ENCODE data around the gene NSRP1.
"Not testable (repeated sequence)": the region's sequence is repeated elsewhere in the genome, so short reads cannot be mapped to it uniquely, and the experiment has no call there.

Gene NSRP1

DNA sequence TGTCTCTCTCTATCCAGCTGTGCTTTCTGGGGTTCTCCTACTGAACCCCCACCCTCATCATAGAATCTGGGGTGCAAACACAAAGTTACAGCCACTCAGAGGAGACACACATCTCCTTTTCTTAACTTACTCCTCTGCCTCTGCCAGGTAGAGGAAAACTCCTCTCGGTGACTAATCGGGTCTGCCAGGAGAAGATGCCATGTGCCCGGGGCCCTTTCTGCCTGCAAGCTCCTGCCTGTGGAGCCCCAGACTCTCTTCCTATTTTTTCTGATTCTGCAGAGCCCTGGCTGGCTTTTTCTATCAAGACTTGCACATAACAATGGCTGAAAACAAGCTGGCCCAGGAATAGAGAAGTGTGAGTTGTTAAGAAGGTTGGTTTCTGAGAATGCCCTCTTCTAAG is 108.5 kb downstream of the NSRP1 start:
- DNase-seq, result no peak

- no peak for DNase-seq
These were observed 109.4 kb downstream of the NSRP1 start for GRCh38 chr17:30225919-30226553.

GRCh38 chr17:30226878-30227277 is 110.3 kb downstream of the NSRP1 start:
- no peak for DNase-seq

DNA sequence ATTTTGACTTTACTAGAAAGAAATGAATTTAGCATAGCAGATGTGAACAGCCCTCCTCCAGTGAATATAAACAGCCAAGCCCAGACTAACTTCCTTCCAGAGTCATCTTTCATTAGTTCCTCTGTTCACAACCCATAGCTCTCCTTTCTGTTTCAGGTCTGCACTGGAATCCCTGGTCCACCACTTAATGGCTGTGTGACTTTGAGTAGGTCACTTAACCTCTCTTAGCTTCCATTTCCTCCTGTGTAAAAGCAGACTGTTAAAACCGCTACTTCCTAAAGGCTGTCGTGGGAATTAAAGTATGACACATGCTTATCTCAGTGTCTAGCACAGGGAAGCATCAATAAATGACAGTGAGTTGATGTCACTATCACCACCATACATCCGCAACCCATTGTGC is 111.4 kb downstream of the NSRP1 start:
- DNase-seq, result no peak

DNA sequence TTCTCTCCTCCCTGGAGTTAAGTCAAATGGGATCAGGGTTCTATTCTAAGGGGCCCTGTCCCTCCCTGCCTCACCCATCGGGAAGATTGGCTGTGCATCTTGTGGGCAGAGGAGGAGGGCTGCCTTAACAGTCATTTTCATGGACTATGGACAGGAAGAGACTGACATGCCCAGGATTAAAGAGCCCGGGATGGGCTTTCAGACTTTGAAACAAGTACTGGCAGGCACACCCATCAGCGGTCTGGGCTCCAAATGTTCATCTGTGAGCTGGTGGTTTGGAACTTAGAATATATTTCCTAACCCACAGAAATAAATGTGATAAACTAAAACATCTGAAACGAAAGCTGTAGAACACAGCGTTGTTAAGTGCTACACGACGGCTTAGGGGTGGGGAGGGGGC is 112.4 kb downstream of the NSRP1 start:
- no peak for DNase-seq

- DNase-seq, result not testable (repeated sequence)
These were observed 113.4 kb downstream of the NSRP1 start for GRCh38 chr17:30230009-30230408.

DNA sequence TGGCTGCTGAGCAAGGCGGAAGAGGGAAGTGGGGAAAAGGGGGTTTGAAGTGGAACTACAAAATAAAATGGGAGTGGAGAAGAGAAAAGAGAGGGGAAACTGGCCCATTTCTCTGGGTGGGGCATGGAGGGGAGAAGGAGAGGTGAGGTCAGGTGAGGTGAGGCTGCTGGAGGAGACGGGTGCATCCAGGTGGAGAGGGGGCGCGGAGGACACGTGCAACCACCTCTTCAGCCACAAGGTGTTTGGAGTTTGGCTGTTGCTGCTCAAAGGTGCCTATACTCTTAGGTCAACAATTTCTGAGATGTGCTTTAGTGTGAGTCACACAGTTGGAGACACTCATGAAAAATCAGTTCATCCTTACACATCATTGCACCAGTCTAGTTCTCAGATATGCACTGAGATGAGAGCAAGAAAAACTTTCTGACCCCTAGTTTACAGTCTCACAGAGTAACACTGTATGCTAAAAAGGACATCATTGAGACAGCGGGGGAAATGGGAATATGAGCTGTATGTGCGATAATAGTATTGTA is 114.0 kb downstream of the NSRP1 start:
- no peak for DNase-seq

DNA sequence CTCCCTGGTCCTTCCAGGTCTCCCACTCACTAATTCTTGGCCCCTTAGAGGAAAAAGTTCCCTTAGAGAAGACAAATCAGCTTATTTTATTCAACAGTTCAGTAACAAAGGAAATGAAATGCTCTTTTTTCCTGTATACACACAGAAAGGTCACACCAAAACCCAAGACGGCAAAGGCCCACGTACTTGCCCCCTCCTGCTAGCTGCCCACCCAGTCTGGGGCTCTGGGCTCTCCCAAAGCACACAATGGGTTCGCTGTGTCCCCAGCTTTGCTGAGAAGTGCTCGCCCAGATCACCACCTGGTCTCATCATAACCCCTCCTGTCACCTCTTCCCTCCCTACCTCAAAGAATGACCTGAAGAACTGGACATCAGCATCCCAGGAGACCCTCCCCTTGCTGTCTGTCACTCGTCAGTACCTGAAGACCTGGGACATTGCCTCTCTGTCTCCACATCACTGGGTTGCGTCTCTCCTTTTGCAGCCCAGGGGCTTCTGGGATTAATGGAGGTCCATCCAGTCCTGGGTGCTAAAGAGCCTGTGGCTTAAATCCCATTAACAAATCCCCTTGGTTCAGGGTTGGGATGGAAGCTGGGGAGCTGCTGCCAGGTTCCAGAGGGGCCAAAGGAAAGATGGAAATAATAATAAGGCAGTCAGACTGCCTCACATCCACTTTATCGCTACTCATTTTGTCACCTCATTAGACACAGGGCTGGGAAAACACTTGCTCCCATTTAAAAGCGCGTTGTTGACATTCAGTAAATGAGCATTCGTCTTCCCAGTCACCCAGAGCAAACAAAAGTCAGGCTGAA is 115.6 kb downstream of the NSRP1 start:
- no peak for DNase-seq

- DNase-seq, result no peak
These were observed 116.3 kb downstream of the NSRP1 start for GRCh38 chr17:30232824-30233427.

DNA sequence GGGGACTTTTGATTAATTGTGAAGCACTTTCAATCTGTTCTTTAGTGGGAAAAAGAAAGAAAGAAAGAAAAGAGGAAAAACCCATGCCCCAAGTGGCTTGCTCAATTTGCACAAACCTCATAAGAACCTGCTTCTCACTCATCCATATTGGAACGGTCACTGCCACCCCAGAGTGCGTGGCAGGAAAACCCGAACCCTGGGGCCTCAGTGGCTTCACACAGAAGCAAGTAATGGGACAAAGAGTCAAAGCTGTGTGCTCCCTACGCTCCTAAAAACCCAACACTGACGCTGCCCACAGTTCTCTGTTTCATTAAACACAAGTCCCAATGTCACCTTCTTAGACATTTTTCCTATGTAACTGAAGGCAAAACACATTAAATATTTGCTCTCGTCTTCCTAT is 117.7 kb downstream of the NSRP1 start:
- no peak for DNase-seq

DNA sequence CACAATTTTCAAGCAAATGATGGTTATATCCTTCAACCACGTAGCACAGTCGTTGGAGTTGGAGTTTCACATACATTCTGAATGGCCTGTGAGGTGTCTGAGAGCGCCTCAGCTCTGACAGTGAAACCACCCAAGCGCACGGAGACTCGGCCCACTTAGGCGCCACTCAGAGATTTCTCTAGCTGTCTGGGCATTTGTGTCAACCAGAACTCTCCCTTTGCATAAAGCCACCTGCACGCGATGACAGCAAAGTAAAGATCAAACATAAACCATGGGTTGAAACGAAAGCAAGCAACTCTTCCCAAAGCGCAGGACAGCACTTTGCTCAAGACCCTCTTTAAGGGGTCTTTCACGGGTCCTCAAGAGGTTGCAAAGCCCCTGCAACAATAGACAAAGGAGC is 118.3 kb downstream of the NSRP1 start:
- DNase-seq, result no peak

DNA sequence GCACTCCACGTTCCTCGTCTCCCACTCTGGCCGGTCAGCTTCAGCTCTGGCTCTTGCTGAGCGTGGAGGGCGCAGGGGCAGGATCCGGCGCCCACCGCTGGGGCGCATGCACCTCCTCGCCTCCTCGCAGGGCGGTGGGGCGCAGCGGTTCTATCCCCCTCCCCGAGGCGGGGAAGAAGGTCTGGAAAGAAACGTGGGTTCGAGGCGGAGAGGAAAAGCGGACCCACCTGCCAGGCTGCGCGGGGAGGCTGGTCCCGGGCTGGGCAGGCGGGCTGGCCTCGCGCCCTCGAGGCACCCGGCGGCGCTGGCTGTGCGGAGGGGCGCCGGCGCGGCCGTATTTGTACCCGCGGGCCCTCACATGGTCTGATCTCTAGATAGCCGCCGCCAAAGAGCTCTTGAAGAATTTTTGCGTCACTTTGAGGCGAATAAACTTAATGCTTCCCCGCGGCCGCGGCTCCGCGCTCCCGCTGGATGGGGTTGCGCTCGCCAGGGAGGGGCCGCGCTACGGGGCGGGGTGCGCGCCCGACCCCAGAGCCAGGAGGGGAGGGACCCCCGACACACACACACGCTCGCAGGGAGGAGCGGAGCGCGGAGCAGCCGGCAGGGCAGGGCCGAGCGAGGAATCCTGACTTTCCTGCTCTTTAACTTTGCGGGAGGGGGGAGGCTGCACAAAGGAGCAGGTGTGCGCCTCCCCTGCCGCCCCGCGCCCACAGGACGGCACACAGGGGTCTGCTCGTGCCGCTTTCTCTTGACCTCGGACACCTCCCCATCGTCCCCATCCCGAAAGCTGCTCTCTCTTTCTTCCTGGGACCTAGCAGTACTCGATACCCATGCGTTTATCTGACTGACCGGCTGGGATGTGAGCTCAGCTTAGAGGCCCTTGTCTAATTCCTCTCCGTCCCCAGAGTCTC is 119.0 kb downstream of the NSRP1 start, which contains the start of gene SLC6A4:
TSS of gene SLC6A4 (minus strand) at position 312 of the 911 bp plus-strand sequence. CDS start 13,739 bp downstream, outside the sequence.
- DNase-seq, result no peak
